GM12872 (cell line): ENCODE measurements around the gene CERS6.

Source experiments
- CTCF ChIP-seq: IDR thresholded peaks from 3 replicates; pipeline ENCODE4 v1.5.1; 2011; ENCODE audit warnings: low read depth, mild to moderate bottlenecking, low read length, moderate library complexity; ENCODE audit not compliant: insufficient read depth

CERS6 gene

GRCh38 chr2:168525020-168525419 lies 68.9 kb downstream of the CERS6 start:
- no peak for TF ChIP-seq CTCF

GRCh38 chr2:168525716-168526446 lies 69.8 kb downstream of the CERS6 start:
- no peak for TF ChIP-seq CTCF

GRCh38 chr2:168526641-168527040 lies 70.6 kb downstream of the CERS6 start:
- TF ChIP-seq CTCF = no peak

GRCh38 chr2:168528016-168528415 lies 71.9 kb downstream of the CERS6 start:
- TF ChIP-seq CTCF = no peak

- no peak for TF ChIP-seq CTCF
Measured at GRCh38 chr2:168528469-168528868, 72.4 kb downstream of the CERS6 start.

- no peak for TF ChIP-seq CTCF
Measured at GRCh38 chr2:168529054-168529833, 73.2 kb downstream of the CERS6 start.

GRCh38 chr2:168529900-168530561 lies 74.0 kb downstream of the CERS6 start:
- no peak for TF ChIP-seq CTCF
